ENCODE results near the gene CYBA. TPM values are rescaled to one million over a fixed set of nuclear protein-coding genes. Genes with fewer than 3 reads are reported as not detected.
A peak's percentile ranks its signal among the peaks of the same experiment; 100 is the strongest.

The CYBA gene
- total and polyA plus RNA-seq, 10 of the 15 experiments (the other 5 are each of a cell fraction or from before 2014, with no cell fraction given) = 0.55 to 598 (median 258) TPM

GRCh38 chr16:88665570-88665969 is 14.7 kb upstream of the CYBA start:
- BruUV-seq (replicated peaks) = no TSS peak
- intact Hi-C loops (cut with micrococcal nuclease; ENCODE audit: unreplicated experiment) = no loop called here
- RAD21 ChIA-PET (ENCODE audit: unreplicated experiment) = interaction anchor here (0.6 to 1.0 kb wide), 2 partner anchors 14 to 321 kb away, joined by 3 read pairs; no protein-coding TSS in a partner anchor

GRCh38 chr16:88665148-88665547 is 14.3 kb upstream of the CYBA start:
- H3K4me3 ChIP-seq = no peak overlapping the region
- H3K27me3 ChIP-seq (replicated peaks in 1 of 2; ENCODE audit: control insufficient read depth in 2 of 2, insufficient read depth in 2 of 2, low read length in 1 of 2) = no peaks in the 10 kb centered on the region
- no peak for FAIRE-seq
- no peak overlapping the region for H3K27ac ChIP-seq (ENCODE audit: control insufficient read depth, insufficient read depth)
- in situ Hi-C loops (cut with MboI) = no loop called here
- DNase-seq (ENCODE audit: low read depth, low spot score) = no peak
- ChIA-PET RAD21 (ENCODE audit: unreplicated experiment) (interaction anchor here (1.4 kb wide), 1 partner anchor 16 kb away, joined by 5 read pairs; no protein-coding TSS in a partner anchor), SMC1A (ENCODE audit: uncharacterized antibody, unreplicated experiment) (interaction anchor here (0.8 to 1.0 kb wide), 3 partner anchors 9 to 35 kb away, joined by 3 read pairs; no protein-coding TSS in a partner anchor), POLR2A (interaction anchor here (0.8 to 2.0 kb wide), 6 partner anchors 16 to 40 kb away, joined by 3 to 15 read pairs (median 6); no protein-coding TSS in a partner anchor), CTCF (interaction anchor here (0.6 to 2.0 kb wide), 8 partner anchors 15 to 553 kb away, joined by 3 to 12 read pairs (median 4); partner anchors contain the start of gene ZNF778)
- H4K20me1 ChIP-seq (ENCODE audit: control insufficient read depth, insufficient read depth) = no peaks in the 10 kb centered on the region
- no TSS peak for BruUV-seq (replicated peaks)
- peaks cover 6% of the 10 kb centered on the region; the same call in 1 of the 2 replicates for H3K4me1 ChIP-seq (ENCODE audit: control insufficient read depth, insufficient read depth, low read length)
- H2AFZ ChIP-seq (ENCODE audit: control insufficient read depth, low read depth, low read length) = no peak overlapping the region
- no peaks in the 10 kb centered on the region for H3K36me3 ChIP-seq (ENCODE audit: control insufficient read depth in 2 of 2, insufficient read depth in 2 of 2, low read length in 1 of 2)
- H3K9me3 ChIP-seq (replicated peaks; ENCODE audit: control insufficient read depth, insufficient read depth, low read length) = no peaks in the 10 kb centered on the region
- H3K79me2 ChIP-seq (ENCODE audit: control insufficient read depth, insufficient read depth, low read length) = peaks cover 30% of the 10 kb centered on the region
- no peak for TF ChIP-seq NFXL1 (IDR thresholded peaks at IDR 0.05; ENCODE audit: borderline replicate concordance)
- no peak for TF ChIP-seq FOXM1 (IDR thresholded peaks at IDR 0.05; ENCODE audit: low read depth, low read length)
- TF ChIP-seq SREBF2 (IDR thresholded peaks at IDR 0.05; ENCODE audit: low read length) = no peak
- no peak for TF ChIP-seq BCLAF1 (IDR thresholded peaks at IDR 0.05)
- no peak for TF ChIP-seq ZSCAN29 (IDR thresholded peaks at IDR 0.05)
- H3K4me2 ChIP-seq (ENCODE audit: control insufficient read depth, insufficient read depth) = 0 out of 2 replicates have a peak overlapping the region, but pooled peaks have one; percentile 32
- intact Hi-C loops (cut with micrococcal nuclease; ENCODE audit: unreplicated experiment) = no loop called here
- no peak overlapping the region for H3K9ac ChIP-seq (ENCODE audit: control insufficient read depth, insufficient read depth, low read length)
- ATAC-seq = no peak
- 23% methylated on average over 4 of the region's 4 CpGs for WGBS (ENCODE audit: insufficient coverage, insufficient replicate concordance, low lambda C conversion rate, missing lambda C conversion rate)

More at GRCh38 chr16:88665570-88665969, 14.7 kb upstream of the CYBA start:
- Histone ChIP-seq H3K4me3 (no peak overlapping the region), H3K27ac (ENCODE audit: control insufficient read depth, insufficient read depth) (no peak overlapping the region), H3K4me2 (ENCODE audit: control insufficient read depth, insufficient read depth) (0 out of 2 replicates have a peak overlapping the region, but pooled peaks have one; percentile 32), H3K36me3 (ENCODE audit: control insufficient read depth in 2 of 2, insufficient read depth in 2 of 2, low read length in 1 of 2) (no peaks in the 10 kb centered on the region), H3K4me1 (ENCODE audit: control insufficient read depth, insufficient read depth, low read length) (peaks cover 6% of the 10 kb centered on the region; the same call in 1 of the 2 replicates), H3K27me3 (replicated peaks in 1 of 2; ENCODE audit: control insufficient read depth in 2 of 2, insufficient read depth in 2 of 2, low read length in 1 of 2) (no peaks in the 10 kb centered on the region), H2AFZ (ENCODE audit: control insufficient read depth, low read depth, low read length) (no peak overlapping the region), H4K20me1 (ENCODE audit: control insufficient read depth, insufficient read depth) (no peaks in the 10 kb centered on the region), H3K9me3 (replicated peaks; ENCODE audit: control insufficient read depth, insufficient read depth, low read length) (no peaks in the 10 kb centered on the region), H3K9ac (ENCODE audit: control insufficient read depth, insufficient read depth, low read length) (no peak overlapping the region), H3K79me2 (ENCODE audit: control insufficient read depth, insufficient read depth, low read length) (peaks cover 29% of the 10 kb centered on the region)
- POLR2A ChIA-PET = interaction anchor here (1.0 to 2.0 kb wide), 5 partner anchors 16 to 40 kb away, joined by 3 to 15 read pairs (median 7); no protein-coding TSS in a partner anchor
- FAIRE-seq (no peak), ATAC-seq (no peak), DNase-seq (ENCODE audit: low read depth, low spot score) (no peak)
- 66% methylated on average over 2 of the region's 3 CpGs for WGBS (ENCODE audit: insufficient coverage, insufficient replicate concordance, low lambda C conversion rate, missing lambda C conversion rate)
- TF ChIP-seq RCOR1 (conservative IDR thresholded peaks at IDR 0.05; ENCODE audit: low read depth, low read length) (no peak), YY1 (IDR thresholded peaks at IDR 0.05; ENCODE audit: low read depth, low read length) (no peak), E2F4 (IDR thresholded peaks at IDR 0.05; ENCODE audit: low read depth, low read length) (no peak), BCL11A (IDR thresholded peaks at IDR 0.05; ENCODE audit: low read depth, low read length) (no peak)
- SMC1A ChIA-PET (ENCODE audit: uncharacterized antibody, unreplicated experiment) = interaction anchor here (0.8 to 1.0 kb wide), 3 partner anchors 8 to 35 kb away, joined by 3 read pairs; no protein-coding TSS in a partner anchor
- in situ Hi-C loops (cut with MboI) = no loop called here
- CTCF ChIA-PET = interaction anchor here (0.6 to 2.0 kb wide), 6 partner anchors 14 to 552 kb away, joined by 3 to 12 read pairs (median 4); partner anchors contain the start of gene ZNF778

Measured in GM12878 (cell line).